NT2/D1 (cell line): ENCODE measurements around the gene REEP3.

ENCODE experiments used
- SUZ12 ChIP-seq: IDR thresholded peaks from 2 replicates; pipeline ENCODE4 v1.6.1; 2011; ENCODE audit not compliant: insufficient read length, insufficient read depth; ENCODE audit errors: extremely low read depth
- ZNF274 ChIP-seq: IDR thresholded peaks from 2 replicates; pipeline ENCODE4 v1.6.1; 2011; ENCODE audit warnings: mild to moderate bottlenecking, low read depth, low read length

GRCh38 chr10:63530409-63530808 is 9.2 kb downstream of the REEP3 start:
- TF ChIP-seq SUZ12 = no peak
- no peak for TF ChIP-seq ZNF274
